Stimulated activated CD8-positive, alpha-beta memory T cell treated with anti-CD3 and anti-CD28 coated beads, Interleukin-7, amount 100 ng/mL, for 1 hour (primary cell): ENCODE measurements around the gene OR6M1.

Experiments used
- DNase-seq, 2 donors: peaks; one replicate each; pipeline ENCODE4 v3.0.0-alpha.2; 2020; ENCODE audit warnings: low read depth in 2 of 2

The OR6M1 gene, protein sequence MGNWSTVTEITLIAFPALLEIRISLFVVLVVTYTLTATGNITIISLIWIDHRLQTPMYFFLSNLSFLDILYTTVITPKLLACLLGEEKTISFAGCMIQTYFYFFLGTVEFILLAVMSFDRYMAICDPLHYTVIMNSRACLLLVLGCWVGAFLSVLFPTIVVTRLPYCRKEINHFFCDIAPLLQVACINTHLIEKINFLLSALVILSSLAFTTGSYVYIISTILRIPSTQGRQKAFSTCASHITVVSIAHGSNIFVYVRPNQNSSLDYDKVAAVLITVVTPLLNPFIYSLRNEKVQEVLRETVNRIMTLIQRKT

DNA sequence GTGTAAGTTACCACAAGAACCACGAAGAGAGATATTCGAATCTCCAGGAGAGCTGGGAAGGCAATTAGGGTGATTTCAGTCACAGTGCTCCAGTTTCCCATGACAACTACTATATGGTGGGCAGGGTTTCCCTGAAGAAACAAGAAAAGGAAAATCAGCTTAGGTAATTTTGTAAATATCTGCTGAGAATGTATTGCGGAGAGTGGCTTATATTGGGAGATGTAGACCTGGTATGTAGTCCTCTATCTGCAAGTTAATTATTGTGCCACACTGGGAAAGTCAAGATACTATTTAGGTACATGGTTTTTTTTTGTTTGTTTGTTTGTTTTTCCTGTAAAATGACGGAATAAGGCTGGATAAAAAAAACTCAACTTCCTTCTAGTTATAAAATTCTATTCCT lies at the start of gene OR6M1:
TSS of gene OR6M1 (minus strand) at position 101 of the 400 bp plus-strand sequence. CDS start at position 101, 0 bp downstream.
- no peak for DNase-seq

DNA sequence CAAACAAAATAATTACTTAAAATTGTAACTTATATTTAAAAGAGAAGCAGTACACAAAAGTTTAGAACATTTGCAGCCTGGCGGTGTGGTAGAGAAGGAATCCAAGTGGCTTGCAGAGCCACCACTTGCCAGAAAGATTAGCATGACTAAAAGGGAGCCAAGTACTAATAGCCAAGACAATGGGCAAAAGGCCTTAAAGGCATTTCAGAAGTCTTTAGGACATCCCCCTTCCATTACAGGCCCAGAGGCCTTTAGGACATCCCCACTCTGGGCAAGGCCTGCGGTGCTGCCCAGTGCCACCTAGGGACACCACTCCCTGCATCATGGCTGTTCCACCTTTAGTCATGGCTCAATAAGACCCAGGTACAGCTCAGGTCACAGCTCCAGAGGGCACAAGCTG lies 46.9 kb upstream of the OR6M1 start:
- DNase-seq: no peak

DNA sequence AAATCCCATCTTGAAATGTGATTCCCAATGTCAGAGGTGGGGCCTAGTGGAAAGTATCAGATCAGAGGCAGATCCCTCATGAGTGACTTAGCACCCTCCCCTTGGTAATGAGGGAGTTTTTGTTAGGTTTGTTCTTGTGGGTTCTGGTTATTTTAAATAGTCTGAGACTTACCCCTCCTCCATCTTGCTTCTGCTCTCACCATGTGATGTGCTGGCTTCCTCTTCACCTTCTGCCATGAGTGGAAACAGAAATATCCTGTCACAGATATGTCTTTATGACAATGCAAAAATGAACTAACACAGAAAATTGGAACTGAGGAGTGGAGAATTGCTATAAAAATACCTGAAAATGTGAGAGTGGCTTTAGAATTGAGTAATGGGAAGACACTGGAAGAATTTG lies 46.2 kb upstream of the OR6M1 start:
- DNase-seq: no peak

DNA sequence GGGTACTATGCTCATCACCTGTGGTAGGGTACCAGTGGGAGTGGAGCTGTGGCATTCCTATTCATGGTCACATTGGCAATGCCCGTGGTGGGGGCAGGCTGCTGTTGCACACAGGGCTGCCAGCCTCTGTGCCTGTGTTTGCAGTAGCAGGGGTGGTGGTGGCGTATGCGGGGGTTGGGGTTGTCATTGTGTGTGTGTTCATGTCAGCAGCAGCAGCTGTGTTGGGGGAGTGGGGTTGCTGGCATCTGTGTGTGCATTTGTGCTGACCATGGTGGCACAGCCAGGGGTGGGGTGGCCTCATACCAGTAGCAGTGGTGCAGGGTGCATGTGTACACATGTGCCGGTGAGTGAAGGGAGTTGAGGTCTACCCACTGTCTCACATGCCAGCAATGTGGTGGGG lies 45.0 kb upstream of the OR6M1 start:
- no peak for DNase-seq

DNA sequence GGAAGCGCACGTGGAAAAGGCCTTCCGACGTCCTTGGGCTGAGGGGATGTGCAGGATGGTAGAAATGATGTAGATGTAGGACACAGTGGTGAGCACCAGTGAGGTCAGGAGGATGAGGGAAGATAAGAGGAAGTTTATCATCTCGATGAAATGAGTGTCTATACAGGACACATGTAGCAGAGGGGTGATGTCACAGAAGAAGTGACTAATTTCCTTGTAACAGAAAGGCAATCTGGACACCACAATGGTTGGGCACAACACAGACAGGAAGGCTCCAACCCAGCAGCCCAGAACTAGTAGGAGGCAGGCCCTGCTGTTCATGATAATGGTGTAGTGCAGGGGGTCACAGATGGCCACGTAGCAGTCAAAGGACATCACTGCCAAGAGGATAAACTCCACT lies 35.0 kb upstream of the OR6M1 start:
- DNase-seq: no peak

DNA sequence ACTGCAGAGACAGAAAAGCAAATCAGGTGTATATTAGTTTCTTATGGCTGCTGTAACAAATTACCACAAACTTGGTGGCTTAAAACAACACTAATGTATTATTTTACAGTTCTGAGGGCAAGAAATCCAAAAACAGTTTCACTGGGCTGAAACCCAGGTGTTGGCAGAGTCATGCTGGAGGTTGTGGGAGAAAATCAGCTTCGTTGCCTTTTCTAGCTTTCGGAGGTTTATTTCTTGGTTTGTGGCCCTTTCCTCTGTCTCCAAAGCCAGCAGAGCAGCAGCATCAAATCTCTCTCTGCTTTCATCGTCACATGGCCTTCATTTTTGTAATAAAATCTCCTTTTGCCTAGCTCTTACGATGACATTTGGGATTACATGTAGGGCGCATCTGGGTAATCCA lies 33.0 kb upstream of the OR6M1 start:
- DNase-seq: no peak

DNA sequence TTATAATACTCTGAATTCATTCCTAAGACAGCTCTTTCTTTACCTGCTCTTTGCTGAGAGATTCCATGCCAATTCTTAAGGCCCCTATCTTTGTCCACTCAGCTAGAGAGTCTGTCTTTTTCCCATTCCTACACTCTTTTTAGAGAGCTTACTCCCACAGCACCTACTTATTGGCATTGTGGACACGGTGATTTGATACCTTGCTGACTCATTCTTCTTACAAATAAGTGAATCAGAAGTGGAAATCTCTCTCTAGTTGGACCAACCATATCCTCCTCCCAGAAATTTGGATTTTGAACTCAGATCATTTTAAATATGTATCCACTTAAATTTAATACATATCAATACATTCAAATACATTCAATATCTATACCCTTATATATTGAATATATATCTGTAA lies 32.5 kb upstream of the OR6M1 start:
- no peak for DNase-seq

DNA sequence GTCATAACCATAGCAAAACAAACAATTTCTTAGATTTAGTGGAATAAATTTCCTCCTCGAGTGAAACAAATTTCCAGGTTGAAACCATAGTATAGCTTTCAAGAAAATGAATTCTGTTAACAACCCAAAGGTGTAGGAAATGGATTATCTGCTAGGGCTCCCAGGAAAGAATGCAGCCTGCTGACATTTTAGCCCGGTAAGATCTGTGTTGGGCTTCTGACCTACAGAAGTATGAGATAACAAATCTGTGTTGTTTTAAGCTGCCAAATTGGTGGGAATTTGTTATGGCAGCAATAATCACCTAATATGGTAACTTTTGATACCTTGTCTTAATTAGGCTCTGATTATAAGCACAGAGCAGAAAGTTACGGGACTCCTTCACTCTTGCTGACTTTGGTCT lies 32.0 kb upstream of the OR6M1 start:
- DNase-seq: no peak

DNA sequence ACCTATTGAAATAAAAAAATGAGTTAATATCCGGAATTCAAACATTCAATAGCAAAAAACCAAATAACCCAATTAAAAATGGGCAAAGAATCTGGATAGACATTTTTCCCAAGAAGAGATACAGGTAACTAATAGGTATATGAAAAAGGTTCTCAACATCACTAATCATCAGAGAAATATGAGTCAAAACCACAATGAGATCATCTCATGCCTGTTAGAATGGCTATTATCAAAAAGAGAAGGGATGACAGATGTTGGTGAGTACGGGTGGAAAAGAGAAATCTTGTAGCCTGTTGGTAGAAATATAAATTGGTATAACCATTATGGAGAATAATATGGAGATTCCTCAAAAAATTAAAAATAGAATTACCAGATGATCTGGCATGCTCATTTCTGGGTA lies 26.9 kb upstream of the OR6M1 start:
- DNase-seq: no peak

DNA sequence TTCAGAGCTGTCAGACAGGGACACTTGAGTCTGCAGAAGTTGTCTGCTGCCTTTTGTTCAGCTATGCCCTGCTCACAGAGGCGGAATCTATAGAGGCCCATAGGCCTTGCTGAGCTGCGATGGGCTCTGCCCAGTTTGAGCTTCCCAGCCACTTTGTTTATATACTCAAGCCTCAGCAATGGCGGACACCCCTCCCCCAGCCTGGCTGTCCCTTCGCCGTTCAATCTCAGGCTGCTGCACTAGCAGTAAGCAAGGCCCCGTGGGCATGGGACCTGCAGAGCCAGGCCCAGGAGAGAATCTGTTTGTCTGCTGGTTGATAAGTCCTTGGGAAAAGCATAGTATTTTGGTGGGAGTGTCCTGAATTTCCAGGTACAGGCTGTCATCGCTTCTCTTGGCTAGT lies 23.6 kb upstream of the OR6M1 start:
- no peak for DNase-seq

DNA sequence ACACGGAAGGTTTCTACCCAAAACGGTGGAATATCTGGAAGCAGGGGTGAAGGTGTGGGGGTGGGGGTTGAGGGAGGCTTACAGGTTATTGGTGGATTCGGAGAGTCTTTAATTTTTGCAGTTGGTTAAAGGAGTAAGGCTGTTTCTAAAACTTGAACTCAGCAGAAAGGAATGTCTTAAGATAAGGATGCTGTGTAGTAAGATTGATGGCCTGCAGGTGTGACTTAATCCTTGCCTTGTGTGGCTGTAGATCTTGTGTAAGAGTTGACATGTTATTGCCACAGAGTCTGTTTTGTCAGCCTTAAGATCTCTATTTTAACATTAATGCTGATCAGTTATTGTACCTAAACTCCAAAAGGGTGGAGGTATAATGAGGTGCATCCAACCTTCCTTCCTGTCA lies 16.4 kb upstream of the OR6M1 start:
- no peak for DNase-seq

DNA sequence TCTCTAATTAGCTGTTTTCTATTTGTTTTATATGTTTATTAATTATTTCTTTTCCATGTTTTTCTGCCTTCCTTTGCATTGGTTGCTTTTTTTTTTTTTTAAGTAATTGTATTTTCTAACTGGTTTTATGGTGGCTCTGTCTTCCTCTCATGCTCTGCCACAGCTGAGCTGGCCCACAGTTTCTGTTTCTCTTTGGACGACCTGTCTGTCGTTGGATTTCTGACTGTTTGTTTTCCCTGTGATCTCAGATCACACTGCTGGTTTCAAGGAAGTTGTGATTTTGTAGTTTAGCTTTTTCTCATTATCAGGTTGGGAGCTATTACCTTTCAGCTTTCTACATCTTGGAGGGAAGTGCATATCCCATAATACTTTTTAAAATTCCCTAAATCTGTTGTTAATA lies 15.9 kb upstream of the OR6M1 start:
- no peak for DNase-seq

DNA sequence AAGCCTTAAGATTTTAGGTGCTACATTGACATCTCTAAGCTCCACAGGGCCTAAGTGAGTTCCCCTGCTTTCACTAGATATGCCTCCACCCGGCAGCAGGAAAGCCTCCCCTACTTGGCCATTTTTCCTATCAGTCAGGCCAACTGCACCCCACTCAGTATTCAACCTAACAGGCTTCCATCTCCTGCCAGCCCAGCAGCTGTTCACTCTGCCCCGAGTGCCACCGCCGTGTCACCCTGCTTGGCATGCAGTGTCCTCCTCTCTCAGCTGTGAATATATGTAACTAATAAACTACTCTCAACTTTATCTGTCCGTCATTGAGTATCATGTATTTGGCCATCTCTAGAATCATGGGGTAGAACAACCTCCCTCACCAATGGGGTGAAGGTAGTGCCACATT lies 9.0 kb upstream of the OR6M1 start:
- DNase-seq: no peak

DNA sequence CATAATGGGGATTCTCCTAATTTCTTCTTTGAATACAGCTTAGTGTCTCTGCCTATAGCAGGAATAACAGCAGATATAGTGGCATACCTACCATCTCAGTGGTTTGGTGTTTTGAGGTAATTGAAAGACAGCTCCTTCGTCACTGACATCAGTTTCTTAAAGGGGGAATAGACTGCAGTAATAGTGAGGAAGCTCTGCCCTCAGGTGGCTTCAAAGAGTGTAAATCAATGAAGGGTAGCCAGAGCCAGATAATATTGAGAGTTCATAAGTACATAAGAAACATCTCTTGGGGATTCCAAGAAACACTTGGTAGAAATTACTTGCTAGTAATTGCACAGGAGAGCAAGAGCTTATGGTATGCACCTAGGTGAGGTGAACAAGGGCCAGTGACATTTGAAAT lies 4.4 kb downstream of the OR6M1 start:
- no peak for DNase-seq

DNA sequence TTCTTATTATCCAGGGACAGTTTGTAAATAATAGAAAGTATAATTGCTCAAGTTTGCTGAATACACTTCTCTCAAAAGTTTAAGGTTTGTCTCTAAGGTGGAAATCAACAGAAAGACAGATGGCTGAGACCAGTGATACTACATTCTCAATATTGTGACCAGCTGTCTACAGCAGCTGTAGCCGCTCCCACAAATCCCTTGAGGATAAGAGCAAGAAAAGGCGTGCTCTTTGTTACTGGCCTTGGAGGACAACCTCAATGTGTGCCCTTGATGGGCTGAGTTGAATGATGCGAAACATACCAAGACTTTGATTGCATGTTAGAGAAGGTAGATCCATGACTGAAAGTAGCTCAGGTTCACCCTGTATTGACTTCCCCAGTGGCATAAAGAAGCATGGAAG lies 6.1 kb downstream of the OR6M1 start:
- no peak for DNase-seq

DNA sequence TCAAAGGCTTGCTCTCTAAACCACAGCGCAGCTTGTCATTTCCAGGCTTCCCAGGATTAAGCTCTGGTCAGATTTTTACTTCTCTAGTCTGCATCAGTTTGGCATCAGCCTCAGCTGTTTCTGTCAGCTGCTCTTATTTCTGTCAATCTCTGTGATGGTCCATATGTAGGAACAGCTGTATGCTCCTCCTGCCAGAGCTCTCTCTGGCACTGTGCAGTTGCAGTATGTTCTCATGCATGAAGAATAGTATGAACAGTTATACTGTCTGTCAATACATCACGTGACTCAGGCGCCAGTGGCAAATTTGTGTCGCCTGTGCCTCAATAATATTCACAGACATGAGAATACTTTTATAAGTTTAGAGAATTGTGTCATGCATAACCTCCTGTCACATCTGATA lies 6.7 kb downstream of the OR6M1 start:
- DNase-seq: no peak

DNA sequence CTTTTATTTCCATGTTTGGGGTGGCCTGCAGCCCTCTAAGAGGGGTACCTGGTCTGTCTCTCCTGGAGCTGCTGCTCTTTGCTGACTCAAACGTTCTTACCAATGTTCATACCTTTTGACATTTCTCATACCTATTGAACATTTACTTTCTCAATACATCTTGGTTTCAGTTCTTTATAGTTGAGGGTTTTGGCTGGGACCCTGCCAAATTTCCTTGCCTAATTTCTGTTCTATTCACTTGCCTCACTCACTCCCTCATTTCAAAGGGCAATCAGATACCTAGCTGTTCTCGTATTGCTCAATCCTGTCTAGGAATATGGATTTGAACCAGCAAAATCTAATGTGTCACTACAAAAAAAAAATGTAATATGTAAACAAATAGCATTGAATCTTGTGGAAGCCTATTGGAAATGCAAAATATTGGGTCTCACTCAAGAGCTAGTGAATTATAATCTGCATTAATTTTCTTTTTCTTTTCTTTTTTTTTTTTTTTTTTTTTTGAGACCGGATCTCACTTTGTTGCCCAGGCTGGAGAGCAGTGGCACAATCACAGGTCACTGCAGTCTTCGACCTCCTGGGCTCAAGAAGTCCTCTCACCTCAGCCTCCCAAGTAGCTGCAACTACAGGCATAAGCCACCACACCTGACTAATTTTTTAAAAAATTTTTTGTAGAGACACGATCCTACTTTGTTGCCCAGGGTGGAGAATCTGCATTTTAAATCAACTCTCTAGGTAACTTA lies 7.5 kb downstream of the OR6M1 start:
- no peak for DNase-seq

DNA sequence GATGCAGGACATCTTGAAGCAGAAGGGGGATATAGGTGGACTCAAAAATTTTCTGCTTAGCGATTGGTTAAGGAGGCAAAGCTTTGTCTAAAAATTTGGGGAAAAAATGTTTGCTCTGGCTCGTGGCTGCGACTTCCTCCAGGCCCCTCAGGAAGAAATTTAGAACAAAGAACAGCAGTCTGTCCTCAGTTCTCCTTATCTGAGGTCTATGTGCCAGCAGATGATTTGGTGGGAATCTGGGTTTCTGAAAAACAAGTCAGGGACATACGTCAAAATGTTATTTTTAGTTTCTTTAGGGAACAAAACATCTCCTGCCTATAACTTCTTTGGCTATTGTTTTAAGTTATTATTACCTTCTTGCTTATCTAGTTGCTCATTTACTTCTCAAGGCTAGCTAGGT lies 8.1 kb downstream of the OR6M1 start:
- no peak for DNase-seq

DNA sequence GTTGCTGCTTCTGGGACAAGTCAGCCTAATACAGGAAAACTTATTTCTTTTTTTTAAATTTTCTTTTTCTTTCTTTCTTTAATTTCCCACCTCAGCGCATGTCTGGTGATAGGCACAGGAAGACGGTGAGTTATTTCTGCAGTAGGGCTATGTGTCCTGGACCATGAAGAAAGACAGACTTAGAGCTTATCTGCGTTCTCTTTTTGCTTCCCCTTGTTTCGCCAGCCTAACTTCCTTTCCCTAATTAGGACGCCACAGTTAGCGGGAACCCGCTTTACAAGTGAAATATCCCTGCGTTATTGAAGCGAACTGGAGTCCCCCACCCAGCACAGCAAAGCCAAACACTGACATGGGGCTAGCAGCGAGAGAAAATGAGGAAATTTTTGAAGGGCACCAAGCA lies 8.6 kb downstream of the OR6M1 start:
- DNase-seq: no peak

DNA sequence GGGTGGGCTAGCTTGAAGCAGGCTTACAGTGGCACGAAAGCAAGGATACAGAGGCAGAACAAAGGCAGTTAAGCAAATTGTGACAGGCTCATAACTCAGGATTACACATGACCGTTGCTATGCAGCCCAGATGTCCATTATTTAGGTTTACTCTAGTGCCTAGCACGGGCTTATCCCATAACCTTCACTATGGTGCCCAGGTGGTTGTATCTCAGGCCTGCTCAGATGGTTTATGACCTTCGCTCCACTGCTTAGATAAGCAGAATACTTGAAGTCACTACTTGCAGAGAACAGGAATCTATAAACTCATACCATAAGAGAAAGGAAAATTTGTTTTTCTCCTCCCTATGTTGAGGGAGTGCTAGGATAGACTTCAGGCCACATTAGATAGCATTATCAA lies 9.0 kb downstream of the OR6M1 start:
- no peak for DNase-seq

DNA sequence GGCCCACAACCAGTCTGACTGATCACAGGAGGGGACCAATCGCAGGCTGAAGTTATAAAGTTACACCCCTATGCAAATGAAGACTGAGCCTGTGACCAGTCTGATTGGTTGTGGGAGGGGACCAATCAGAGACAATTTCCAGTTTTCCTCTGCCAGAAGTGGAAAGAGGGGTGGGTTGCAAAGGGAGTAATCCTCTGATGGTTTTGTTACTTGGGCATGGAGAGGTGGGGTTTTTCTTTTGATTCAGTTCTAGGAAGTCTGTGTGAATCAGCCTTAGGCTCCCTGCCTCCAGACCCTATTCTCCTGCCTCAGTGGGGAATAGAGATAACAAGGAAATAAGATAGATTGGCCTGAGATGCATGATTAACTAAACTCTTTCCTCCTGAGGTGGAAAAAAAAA lies 9.9 kb downstream of the OR6M1 start:
- DNase-seq: no peak

DNA sequence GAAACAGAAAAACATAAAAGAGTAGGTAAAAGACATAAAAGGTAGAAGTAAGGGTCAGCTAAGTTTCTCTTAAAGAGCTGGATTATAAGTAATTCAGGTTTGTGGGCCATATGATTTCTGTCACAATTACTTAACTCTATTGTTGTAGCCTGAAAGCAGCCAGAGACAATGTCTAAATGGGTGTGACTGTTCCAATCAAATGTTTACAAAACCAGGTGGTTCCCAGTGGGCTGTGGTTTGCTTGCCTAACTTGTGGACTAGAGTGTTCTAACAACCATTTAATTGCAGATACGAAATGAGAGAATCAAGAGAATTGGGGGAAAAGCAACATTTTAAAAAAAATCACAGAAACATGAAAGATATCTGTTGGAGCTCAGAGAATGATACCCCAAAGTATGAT lies 22.6 kb downstream of the OR6M1 start:
- DNase-seq: no peak

DNA sequence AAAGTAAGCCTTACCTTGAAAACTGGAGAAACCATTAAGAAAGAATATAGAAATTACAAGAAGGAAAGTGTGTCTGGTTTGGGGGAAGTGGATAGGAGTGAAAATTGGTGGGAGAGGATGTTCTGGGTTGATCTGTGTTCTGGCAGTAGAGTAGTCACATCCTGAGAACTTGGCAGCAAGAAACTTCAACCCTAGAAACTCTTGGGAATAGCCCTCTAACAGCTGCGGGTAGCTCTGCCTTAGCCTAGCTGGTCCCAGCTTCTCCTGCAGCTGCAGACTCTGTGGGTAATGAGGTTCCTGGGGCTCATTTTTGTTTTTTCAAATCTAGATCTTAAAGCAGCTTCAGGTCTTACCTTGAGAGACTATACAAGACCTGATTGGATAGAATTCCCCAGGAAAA lies 27.6 kb downstream of the OR6M1 start:
- no peak for DNase-seq
